Uterus (tissue), 2 donors: ENCODE data around the gene DNAJB1.

Source experiments
- CTCF ChIP-seq, 4 experiments: fragments of 200-600 bp in 2 of 4; fragments of 450-650 bp in 2 of 4; sonication (generic) in 2 of 4; IDR thresholded peaks; one replicate each; pipeline ENCODE4 v1.5.1; 2016 to 2019; ENCODE audit warnings: antibody characterized with exemption in 4 of 4, mild to moderate bottlenecking in 2 of 4, moderate library complexity in 1 of 4
- POLR2A ChIP-seq, 2 donors: fragments of 450-650 bp; IDR thresholded peaks; one replicate each; pipeline ENCODE4 v1.6.1; 2016; ENCODE audit warnings: antibody characterized with exemption in 2 of 2, mild to moderate bottlenecking in 1 of 2, moderate library complexity in 1 of 2

- no peak for TF ChIP-seq CTCF (IDR thresholded peaks at IDR 0.05)
- no peak for TF ChIP-seq POLR2A (IDR thresholded peaks at IDR 0.05)
These were observed 27.5 kb upstream of the DNAJB1 start for GRCh38 chr19:14545716-14546082.
